GM12891 (cell line): ENCODE measurements around the gene SCO2.

Source experiments
- PAX5 ChIP-seq: IDR thresholded peaks from 2 replicates; pipeline ENCODE4 v1.6.1; 2011; ENCODE audit warnings: low read length, moderate library complexity, mild to moderate bottlenecking; ENCODE audit not compliant: insufficient read depth, severe bottlenecking
- POLR2A ChIP-seq: IDR thresholded peaks from 2 replicates; pipeline ENCODE4 v1.6.1; 2011; ENCODE audit warnings: low read depth, low read length, control low read depth
- POLR2AphosphoS5 ChIP-seq: IDR thresholded peaks from 2 replicates; pipeline ENCODE4 v1.6.1; 2011; ENCODE audit warnings: low read depth, low read length, control low read depth
- POU2F2 ChIP-seq: IDR thresholded peaks from 2 replicates; pipeline ENCODE4 v1.6.1; 2011; ENCODE audit warnings: low read depth, mild to moderate bottlenecking, control low read depth, low read length, moderate library complexity
- SPI1 ChIP-seq: IDR thresholded peaks from 2 replicates; pipeline ENCODE4 v1.6.1; 2011; ENCODE audit warnings: low read depth, low read length, control low read depth
- TAF1 ChIP-seq: IDR thresholded peaks from 2 replicates; pipeline ENCODE4 v1.6.1; 2011; ENCODE audit warnings: low read depth, low read length, control low read depth

GRCh38 chr22:50506611-50507420, 18.6 kb downstream of the SCO2 start:
- TF ChIP-seq POLR2A (no peak), PAX5 (no peak), TAF1 (no peak), POU2F2 (no peak), POLR2AphosphoS5 (no peak), SPI1 (no peak)
